ENCODE measurements around the gene NUCB2. TPM values are rescaled to one million over a fixed set of nuclear protein-coding genes. Genes with fewer than 3 reads are reported as not detected.

Gene NUCB2
- total and polyA plus RNA-seq, 2 of the 13 experiments (the other 11 are each of a cell fraction or from before 2014, with no cell fraction given) = 54.2 to 82.4 TPM

GRCh38 chr11:17352950-17353820 lies 76.6 kb downstream of the NUCB2 start (continued):
- TF ChIP-seq ZNF446 (CRISPR knock-in tag; IDR thresholded peaks at IDR 0.05) (no peak), TGIF2 (CRISPR knock-in tag; IDR thresholded peaks at IDR 0.05) (peak; percentile 64; the same call in 1 of the 2 replicates), NBN (conservative IDR thresholded peaks at IDR 0.05) (no peak), ETS1 (CRISPR knock-in tag; IDR thresholded peaks at IDR 0.05) (no peak), FOXO4 (CRISPR knock-in tag; conservative IDR thresholded peaks at IDR 0.05) (no peak), SYNCRIP (IDR thresholded peaks at IDR 0.05; ENCODE audit: insufficient read depth, low read depth, low read length) (no peak), ZNF292 (CRISPR knock-in tag; IDR thresholded peaks at IDR 0.05; ENCODE audit: borderline replicate concordance, low read depth) (peak; percentile 91), ZSCAN22 (CRISPR knock-in tag; IDR thresholded peaks at IDR 0.05) (no peak), ZNF543 (CRISPR knock-in tag; IDR thresholded peaks at IDR 0.05) (peak; percentile 42; the same call in 1 of the 2 replicates), ZSCAN21 (CRISPR knock-in tag; IDR thresholded peaks at IDR 0.05; ENCODE audit: borderline replicate concordance) (peak; percentile 93; the same call in 1 of the 2 replicates), ZNF747 (CRISPR knock-in tag; IDR thresholded peaks at IDR 0.05; ENCODE audit: borderline replicate concordance) (peak; percentile 97), PCBP1 (IDR thresholded peaks at IDR 0.05; ENCODE audit: borderline replicate concordance, low read depth, low read length) (no peak), TMF1 (CRISPR knock-in tag; IDR thresholded peaks at IDR 0.05; ENCODE audit: low read depth) (no peak), MED13 (CRISPR knock-in tag; IDR thresholded peaks at IDR 0.05) (peak; percentile 22; the same call in 1 of the 2 replicates), POGK (CRISPR knock-in tag; conservative IDR thresholded peaks at IDR 0.05) (peak; percentile 88), SIN3A (IDR thresholded peaks at IDR 0.05; ENCODE audit: borderline replicate concordance, low read depth, low read length) (peak; percentile 60; the same call in 1 of the 2 replicates), ZNF800 (CRISPR knock-in tag; IDR thresholded peaks at IDR 0.05) (peak; percentile 44; the same call in 1 of the 2 replicates), ZNF18 (CRISPR knock-in tag; IDR thresholded peaks at IDR 0.05; ENCODE audit: insufficient replicate concordance) (no peak), HCFC1 (IDR thresholded peaks at IDR 0.05; ENCODE audit: low read depth, low read length) (no peak)
